Mucosa of stomach (tissue), 1 donor: Measurements from ENCODE around the gene TMEM109.
"Not testable (repeated sequence)": the region's sequence is repeated elsewhere in the genome, so short reads cannot be mapped to it uniquely, and the experiment has no call there.

Experiments
- H3K27me3 ChIP-seq: one replicate; pipeline ENCODE4 v1.7.0; 2013; ENCODE audit warnings: mild to moderate bottlenecking, low read length; ENCODE audit not compliant: control insufficient read depth, insufficient read depth
- H3K36me3 ChIP-seq: one replicate; pipeline ENCODE4 v1.7.0; 2013; ENCODE audit warnings: low read length; ENCODE audit not compliant: control insufficient read depth, insufficient read depth
- H3K4me1 ChIP-seq: one replicate; pipeline ENCODE4 v1.7.0; 2013; ENCODE audit warnings: mild to moderate bottlenecking, low read length; ENCODE audit not compliant: control insufficient read depth, insufficient read depth
- H3K4me3 ChIP-seq: one replicate; pipeline ENCODE4 v1.7.0; 2013; ENCODE audit warnings: low read length
- H3K9ac ChIP-seq: one replicate; pipeline ENCODE4 v1.7.0; 2013; ENCODE audit warnings: mild to moderate bottlenecking, low read length, moderate library complexity
- H3K9me3 ChIP-seq: one replicate; pipeline ENCODE4 v1.7.0; 2013; ENCODE audit warnings: mild to moderate bottlenecking, low read length, moderate library complexity; ENCODE audit not compliant: control insufficient read depth
- donor health status: Pancreatic carcinoma.

TMEM109 gene

DNA sequence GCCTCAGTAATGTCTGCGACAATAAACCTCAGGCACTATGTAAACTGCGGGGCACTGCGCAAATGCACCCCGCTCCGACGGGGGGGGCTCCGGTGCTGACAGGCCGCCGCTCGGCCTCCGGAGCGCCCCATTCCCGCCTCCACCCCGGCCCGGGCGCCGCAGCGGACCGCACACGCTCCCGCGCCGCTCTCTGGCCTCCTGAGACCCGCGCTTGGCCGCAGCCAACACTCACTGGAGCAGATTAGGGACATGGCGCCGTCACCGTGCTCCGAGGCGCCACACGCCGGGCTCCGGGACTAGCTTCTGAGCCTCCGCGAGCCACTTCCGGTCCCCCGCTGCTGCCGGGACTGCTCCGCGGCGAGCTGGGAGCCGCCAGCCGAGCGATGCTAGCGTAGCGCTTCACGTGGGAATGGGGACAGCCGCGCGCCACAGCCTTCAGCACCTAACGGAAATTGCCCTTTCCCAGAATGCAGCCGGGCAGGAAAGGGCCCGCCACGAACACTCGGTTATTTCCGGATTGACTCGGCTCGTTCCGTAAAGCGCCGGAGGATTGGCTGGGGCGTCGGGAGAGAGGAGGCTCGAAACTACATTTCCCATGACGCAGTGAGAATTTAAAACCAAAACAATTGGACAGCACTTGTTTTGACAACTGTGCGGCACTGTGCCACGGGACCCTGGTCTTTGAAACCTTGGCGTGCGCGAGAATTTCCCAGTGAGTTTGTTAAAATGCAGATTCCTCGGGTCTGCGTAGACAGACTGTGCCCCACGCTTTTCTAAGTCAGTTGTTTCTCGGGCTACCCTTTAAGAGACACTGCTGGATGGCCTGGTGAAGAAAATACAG is 7.6 kb upstream of the TMEM109 start, which contains the start of gene PRPF19:
Gene PRPF19 (minus strand): TSS at position 454 of the 841 bp plus-strand sequence. CDS start 203 bp downstream, at position 251.
- Histone ChIP-seq H3K4me3 (peak within 1 kb of the TSS; percentile 60), H3K27me3 (no peaks in the 10 kb centered on the region), H3K4me1 (peaks cover 13% of the 10 kb centered on the region), H3K9me3 (no peaks in the 10 kb centered on the region), H3K9ac (peak within 1 kb of the TSS; percentile 60), H3K36me3 (peaks cover 9% of the 10 kb centered on the region)

DNA sequence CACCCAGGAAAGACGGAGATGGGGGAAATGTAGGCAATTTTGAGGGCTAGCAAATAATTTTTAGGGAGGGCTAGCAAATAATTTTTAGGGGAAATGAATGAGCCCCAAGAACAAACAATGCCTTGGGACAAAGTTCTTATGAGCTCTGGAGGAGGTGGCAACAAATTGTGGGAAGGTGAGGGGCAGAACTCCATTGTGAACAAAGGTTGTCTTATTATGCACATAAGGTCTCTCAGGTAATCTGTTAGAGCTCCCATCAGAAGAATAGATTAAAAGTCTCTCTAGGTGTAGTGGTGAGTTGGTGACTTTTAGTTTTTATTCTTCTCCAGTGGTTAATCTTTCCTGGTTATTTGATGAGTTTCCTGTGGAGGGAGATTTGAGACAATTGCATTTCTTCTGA is 5.2 kb upstream of the TMEM109 start:
- H3K4me1 ChIP-seq: peaks cover 20% of the 10 kb centered on the region
- H3K4me3 ChIP-seq: no peak overlapping the region
- no peaks in the 10 kb centered on the region for H3K9me3 ChIP-seq
- no peaks in the 10 kb centered on the region for H3K27me3 ChIP-seq
- H3K9ac ChIP-seq: no peak overlapping the region
- no peaks in the 10 kb centered on the region for H3K36me3 ChIP-seq

DNA sequence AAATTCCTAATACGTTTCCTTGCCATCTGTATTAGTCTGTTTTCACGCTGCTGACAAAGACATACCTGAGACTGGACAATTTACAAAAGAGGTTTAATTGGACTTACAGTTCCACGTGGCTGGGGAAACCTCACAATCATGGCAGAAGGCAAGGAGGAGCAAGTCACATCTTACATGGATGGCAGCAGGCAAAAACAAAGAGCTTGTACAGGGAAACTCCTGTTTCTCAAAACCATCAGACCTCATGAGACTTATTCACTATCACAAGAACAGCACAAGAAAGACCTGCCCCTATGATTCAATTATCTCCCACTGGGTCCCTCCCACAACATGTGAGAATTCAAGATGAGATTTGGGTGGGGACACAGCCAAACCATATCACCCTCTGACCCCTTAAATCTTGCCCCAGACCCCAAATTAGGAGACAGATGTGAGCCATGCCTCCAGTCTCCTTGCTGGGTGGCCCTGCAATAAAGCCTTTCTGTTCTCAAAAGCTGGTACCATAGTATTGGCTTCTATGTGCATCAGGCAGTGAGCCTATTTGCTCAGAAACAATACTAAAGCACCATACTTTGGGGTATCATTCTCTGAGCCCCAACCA is 4.2 kb upstream of the TMEM109 start:
- not testable (repeated sequence) for H3K9ac ChIP-seq, H3K4me3 ChIP-seq, H3K27me3 ChIP-seq, H3K9me3 ChIP-seq, H3K36me3 ChIP-seq
- peaks cover 17% of the 10 kb centered on the region for H3K4me1 ChIP-seq

GRCh38 chr11:60910281-60910687 is 3.7 kb upstream of the TMEM109 start:
- no peak overlapping the region for H3K4me3 ChIP-seq
- peaks cover 12% of the 10 kb centered on the region for H3K4me1 ChIP-seq
- H3K36me3 ChIP-seq: no peaks in the 10 kb centered on the region
- H3K9me3 ChIP-seq: no peaks in the 10 kb centered on the region
- H3K27me3 ChIP-seq: no peaks in the 10 kb centered on the region
- H3K9ac ChIP-seq: no peak overlapping the region

- no peaks in the 10 kb centered on the region for H3K36me3 ChIP-seq
- H3K27me3 ChIP-seq: no peaks in the 10 kb centered on the region
- no peak overlapping the region for H3K9ac ChIP-seq
- H3K4me1 ChIP-seq: peaks cover 16% of the 10 kb centered on the region
- no peaks in the 10 kb centered on the region for H3K9me3 ChIP-seq
- H3K4me3 ChIP-seq: no peak overlapping the region
Measured at GRCh38 chr11:60910711-60911380, 3.1 kb upstream of the TMEM109 start.

DNA sequence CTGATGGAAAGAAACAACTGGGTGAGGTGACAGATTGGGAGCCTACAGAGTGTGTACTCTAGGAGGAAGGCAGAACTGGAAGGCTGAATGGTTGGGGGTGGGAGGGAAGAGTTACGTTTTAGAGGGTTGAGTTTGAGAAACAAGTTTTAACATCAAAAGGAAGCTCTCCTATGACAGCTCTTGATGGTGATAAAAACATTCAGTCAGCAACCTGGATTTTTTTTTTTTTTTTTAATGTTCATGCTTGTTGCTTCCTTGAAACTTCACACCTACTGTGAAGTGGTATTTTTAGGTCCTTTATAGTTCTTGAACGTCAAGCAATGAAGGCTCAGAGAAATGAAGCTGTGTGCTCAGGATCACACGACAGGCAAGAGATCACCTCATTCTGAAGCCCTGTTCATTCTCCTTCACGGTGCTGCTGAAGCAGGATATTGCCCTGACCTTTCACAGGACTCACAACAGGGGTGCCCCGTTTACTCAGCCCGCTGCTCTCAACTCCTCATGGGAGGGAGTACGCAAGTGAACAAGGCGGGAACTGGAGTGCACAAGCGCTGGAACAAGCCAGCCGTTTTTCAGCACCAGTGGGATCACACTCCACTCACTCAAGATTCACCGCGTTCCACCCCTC is 1.6 kb upstream of the TMEM109 start:
- H3K4me1 ChIP-seq: peaks cover 15% of the 10 kb centered on the region
- no peak overlapping the region for H3K9ac ChIP-seq

GRCh38 chr11:60912851-60913528 is 968 bp upstream of the TMEM109 start:
- Histone ChIP-seq H3K9ac (peak overlapping the region; percentile 82), H3K27me3 (no peaks in the 10 kb centered on the region), H3K4me3 (peak overlapping the region; percentile 93), H3K9me3 (no peaks in the 10 kb centered on the region), H3K4me1 (peaks cover 15% of the 10 kb centered on the region), H3K36me3 (no peaks in the 10 kb centered on the region)

More for the DNA sequence above, 1.6 kb upstream of the TMEM109 start:
- no peaks in the 10 kb centered on the region for H3K27me3 ChIP-seq
- H3K4me3 ChIP-seq: no peak overlapping the region
- H3K36me3 ChIP-seq: no peaks in the 10 kb centered on the region
- H3K9me3 ChIP-seq: no peaks in the 10 kb centered on the region

- Histone ChIP-seq H3K9ac (peak overlapping the region; percentile 82), H3K36me3 (no peaks in the 10 kb centered on the region), H3K9me3 (no peaks in the 10 kb centered on the region), H3K27me3 (no peaks in the 10 kb centered on the region), H3K4me1 (peaks cover 15% of the 10 kb centered on the region), H3K4me3 (peak overlapping the region; percentile 93)
Measured at GRCh38 chr11:60914633-60915247, 782 bp downstream of the TMEM109 start.

- Histone ChIP-seq H3K9me3 (no peaks in the 10 kb centered on the region), H3K36me3 (no peaks in the 10 kb centered on the region), H3K4me3 (peak overlapping the region; percentile 93), H3K4me1 (peaks cover 15% of the 10 kb centered on the region), H3K27me3 (no peaks in the 10 kb centered on the region), H3K9ac (peak overlapping the region; percentile 82)
Measured at GRCh38 chr11:60915248-60915914, 1.4 kb downstream of the TMEM109 start.

DNA sequence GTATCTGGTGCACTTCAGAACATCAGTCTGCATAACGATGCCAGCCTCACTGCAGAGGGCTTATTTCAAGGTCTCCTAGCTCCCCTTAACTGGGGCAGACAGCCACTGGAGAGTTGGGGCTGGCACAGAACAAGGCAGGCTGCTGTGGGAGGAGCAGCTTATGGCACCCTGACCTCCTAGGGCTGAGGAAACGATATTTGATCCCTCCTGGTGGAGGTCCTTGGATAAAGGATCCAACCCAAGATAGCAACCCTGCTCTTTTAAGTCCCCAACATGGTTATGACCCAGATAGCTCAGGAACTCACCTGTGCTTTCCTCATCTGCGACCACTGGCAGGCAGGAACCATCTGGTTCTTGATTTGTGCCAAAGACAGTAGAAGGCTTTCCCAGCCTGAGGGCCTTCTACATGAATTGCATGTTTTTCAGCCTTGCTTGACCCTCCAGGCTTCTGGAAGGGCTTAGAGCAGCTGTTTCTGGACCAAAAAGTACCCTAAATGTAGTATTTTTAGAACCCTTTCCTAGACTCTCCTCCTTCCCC is 2.8 kb downstream of the TMEM109 start:
- H3K27me3 ChIP-seq: no peaks in the 10 kb centered on the region
- no peak overlapping the region for H3K4me3 ChIP-seq
- H3K36me3 ChIP-seq: no peaks in the 10 kb centered on the region
- H3K9ac ChIP-seq: no peak overlapping the region
- H3K4me1 ChIP-seq: peaks cover 15% of the 10 kb centered on the region
- no peaks in the 10 kb centered on the region for H3K9me3 ChIP-seq
